HG02588 (cell line): Measurements from ENCODE around the gene OLIG1.

ENCODE experiments used
- ATAC-seq: cut with Tn5 transposase; IDR thresholded peaks from one replicate; pipeline ENCODE4 v1.9.1; 2021; ENCODE audit warnings: mild to moderate bottlenecking, moderate library complexity; ENCODE audit not compliant: unreplicated experiment

Gene OLIG1

DNA sequence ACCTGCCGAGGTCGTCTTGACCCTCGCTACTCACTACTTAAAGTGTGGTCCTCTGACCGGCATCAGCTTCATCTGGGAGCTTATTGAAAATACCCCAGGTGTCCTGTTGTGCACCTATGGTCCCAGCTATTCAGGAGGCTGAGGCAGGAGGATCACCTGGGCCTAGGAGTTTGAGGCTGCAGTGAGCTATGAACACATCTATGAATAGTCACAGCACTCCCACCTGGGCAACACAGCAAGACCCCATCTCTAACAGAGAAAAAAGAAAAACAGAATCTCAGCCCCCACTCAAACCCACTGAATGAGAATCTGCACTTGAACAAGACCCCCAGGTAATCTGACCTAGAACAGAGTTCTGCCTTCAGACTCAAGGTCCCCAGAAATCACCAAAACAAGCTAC, 8.7 kb upstream of the OLIG1 start:
- ATAC-seq: no peak

GRCh38 chr21:33063375-33063883, 6.5 kb upstream of the OLIG1 start:
- ATAC-seq: no peak

- ATAC-seq: no peak
Measured at GRCh38 chr21:33063907-33064622, 5.9 kb upstream of the OLIG1 start.

DNA sequence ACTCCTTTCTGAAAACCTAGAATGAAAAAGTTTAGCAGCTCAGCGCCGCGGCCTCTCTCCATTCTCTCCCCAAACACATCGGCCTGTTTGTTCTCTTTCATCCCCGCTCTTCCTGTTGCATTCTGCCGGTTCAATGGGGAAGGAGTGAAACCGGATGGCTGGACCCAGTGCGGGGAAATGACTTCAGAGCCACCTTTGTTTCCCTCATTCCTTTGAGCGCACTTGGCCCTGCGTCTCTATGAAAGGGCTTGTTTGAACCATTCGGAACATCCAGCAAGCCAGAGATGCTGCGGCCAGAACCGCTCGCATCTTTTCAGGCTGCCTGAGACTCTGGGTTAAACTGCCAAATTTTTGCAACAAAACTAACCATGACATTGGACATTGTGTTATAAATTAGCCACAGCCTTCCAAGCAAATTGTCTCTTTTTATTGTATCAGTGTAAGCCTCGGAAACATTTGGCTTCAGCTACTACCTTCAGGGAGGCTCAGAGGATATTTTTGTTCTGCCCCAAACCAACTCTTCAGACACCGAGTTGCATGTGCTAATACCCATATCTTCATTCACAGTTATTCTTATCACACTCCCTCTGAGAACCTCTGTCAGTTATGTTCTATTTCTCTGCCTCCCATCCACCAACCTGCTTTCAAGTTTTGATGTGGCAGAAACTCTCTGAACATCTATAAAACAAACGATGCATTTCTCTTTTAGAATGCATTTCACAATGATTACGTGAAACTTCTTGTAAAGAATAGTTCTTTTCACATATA, 5.1 kb upstream of the OLIG1 start:
- no peak for ATAC-seq

DNA sequence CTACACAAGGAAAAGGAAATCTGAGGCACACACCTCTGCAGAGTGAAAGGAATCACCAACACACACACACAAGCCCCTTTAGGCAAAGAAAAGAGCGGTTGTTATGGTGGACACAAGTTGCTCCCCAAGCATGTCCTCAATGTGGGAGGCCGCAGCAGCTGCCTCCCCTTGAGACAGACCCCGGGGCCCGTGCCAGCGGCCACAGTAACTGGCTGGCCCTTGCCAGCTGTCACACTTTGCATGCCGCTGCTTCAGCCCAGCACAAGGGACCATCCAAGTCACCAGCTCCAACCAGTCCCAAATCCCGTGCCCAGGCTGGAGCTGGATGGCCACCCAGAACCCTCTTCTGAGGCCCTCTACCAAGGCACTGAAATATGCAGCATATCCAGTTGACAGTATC, 2.9 kb upstream of the OLIG1 start:
- ATAC-seq: no peak

GRCh38 chr21:33067457-33067856, 2.5 kb upstream of the OLIG1 start:
- ATAC-seq: no peak

DNA sequence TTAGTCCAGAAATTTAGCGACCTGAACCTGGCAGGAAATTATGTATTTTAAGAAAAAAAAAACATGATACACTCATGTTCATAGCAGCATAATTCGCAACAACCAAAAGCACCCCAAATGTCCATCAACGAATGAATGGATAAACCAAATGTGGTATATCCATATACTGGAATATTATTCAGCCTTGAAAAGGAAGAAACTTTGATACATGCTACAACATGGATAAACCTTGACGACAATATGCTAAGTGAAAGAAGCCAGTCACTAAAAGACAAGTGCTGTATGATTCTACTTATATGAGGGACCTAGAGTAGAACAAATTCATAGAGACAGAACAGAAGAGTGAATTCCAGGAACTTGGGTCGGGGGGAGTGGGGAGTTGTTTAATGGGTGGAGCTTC, 698 bp upstream of the OLIG1 start:
- no peak for ATAC-seq

DNA sequence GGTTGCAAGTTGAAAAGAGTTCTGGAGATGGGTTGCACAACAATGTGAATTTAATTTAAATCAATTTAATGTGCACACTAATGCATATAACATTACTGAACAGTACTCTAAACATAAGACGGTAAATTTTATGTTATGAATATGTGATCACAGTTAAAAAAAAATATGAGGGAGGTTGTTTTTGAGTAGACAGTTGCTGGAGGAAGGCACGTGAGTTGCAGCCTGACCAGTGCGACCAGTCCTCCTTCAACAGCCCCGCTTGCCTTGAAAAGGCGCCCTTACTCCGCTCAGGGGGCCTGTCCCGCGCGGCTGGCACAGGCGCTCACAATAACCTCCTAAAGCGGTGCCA, 322 bp upstream of the OLIG1 start:
- ATAC-seq: no peak

- no peak for ATAC-seq
Measured at GRCh38 chr21:33070744-33070997, 730 bp downstream of the OLIG1 start.

DNA sequence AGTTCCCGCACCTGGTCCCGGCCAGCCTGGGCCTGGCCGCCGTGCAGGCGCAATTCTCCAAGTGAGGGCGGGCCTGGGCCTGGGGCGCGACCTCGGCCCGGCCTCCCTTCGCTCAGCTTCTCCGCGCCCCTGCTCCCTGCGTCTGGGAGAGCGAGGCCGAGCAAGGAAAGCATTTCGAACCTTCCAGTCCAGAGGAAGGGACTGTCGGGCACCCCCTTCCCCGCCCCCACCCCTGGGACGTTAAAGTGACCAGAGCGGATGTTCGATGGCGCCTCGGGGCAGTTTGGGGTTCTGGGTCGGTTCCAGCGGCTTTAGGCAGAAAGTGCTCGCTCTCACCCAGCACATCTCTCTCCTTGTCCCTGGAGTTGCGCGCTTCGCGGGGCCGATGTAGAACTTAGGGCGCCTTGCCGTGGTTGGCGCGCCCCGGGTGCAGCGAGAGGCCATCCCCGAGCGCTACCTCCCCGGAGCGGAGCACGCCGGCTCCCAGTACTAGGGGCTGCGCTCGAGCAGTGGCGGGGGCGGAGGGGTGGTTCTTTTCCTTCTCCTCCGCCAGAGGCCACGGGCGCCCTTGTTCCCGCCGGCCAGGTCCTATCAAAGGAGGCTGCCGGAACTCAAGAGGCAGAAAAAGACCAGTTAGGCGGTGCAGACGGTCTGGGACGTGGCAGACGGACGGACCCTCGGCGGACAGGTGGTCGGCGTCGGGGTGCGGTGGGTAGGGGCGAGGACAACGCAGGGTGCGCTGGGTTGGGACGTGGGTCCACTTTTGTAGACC, 1.2 kb downstream of the OLIG1 start:
- ATAC-seq: no peak

DNA sequence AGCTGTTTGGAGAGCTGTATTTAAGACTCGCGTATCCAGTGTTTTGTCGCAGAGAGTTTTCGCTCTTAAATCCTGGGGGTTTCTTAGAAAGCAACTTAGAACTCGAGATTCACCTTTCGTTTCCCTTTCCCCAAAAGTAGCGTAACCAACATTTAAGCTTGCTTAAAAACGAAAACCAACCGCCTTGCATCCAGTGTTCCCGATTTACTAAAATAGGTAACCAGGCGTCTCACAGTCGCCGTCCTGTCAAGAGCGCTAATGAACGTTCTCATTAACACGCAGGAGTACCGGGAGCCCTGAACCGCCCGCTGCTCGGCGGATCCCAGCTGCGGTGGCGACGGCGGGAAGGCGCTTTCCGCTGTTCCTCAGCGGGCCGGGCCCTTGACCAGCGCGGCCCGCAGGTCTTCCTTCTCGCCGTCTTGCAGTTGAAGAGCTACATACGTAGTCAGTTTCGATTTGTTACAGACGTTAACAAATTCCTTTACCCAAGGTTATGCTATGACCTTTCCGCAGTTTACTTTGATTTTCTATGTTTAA, 1.9 kb downstream of the OLIG1 start:
- ATAC-seq: no peak

DNA sequence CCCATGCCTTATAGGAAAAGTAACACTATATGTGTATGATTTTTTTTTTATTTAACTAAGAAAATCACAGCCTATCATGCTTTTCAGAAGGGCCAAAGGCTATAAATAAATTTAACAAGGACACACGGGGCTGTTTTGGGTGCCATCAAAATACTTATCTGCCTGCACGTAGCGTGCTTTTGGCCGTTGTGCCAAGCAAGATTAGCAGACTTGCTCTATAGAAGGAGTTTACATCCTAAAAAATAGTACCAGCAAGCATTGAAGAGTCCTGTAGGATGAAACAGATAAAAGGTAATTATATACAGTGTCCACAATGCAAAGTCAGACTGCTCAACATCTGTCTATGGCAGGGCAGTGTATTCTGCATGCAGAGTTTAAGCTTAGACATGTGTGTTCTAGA, 3.7 kb downstream of the OLIG1 start:
- ATAC-seq: no peak

GRCh38 chr21:33075128-33075527, 5.2 kb downstream of the OLIG1 start:
- ATAC-seq: no peak

GRCh38 chr21:33075596-33076195, 5.8 kb downstream of the OLIG1 start:
- no peak for ATAC-seq

DNA sequence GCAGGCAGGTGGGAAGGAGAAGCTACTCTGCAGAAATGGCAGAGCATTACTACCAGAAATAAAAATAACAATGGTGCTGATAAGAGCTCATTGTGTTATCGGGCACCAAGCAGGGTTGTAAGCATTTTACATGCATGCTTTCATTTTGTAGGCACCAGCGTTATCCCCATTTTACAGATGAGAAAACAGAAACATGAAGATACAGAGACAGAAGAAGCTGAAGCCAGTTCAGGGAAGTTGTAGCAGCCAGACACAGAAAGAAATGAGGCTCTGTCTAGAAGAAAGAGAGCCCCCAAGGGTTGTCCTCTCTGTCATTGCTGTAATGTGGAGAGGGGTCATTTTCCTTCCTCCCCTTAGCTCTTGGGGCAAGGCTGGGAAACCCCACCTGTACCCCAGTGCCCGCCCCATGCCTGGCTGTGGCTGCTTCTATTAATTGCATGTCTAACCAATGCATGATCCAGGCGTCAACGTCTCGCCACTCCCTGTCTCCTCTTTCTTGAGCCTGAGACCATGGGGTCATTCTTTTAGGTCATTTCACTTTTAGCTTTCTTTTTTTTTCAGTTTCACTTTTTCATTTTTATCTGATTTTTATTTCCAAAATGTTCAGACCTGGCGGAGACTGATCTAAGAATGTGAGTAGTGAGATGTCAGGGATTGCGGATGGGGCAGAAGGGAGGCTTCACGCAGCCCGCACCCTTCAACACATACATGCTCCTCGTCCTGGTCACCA, 6.8 kb downstream of the OLIG1 start:
- no peak for ATAC-seq

GRCh38 chr21:33078907-33079582, 9.1 kb downstream of the OLIG1 start:
- peak; percentile 96 for ATAC-seq

- ATAC-seq: no peak
Measured at GRCh38 chr21:33080376-33080775, 10.4 kb downstream of the OLIG1 start.

- ATAC-seq: no peak
Measured at GRCh38 chr21:33080776-33081175, 10.8 kb downstream of the OLIG1 start.

- ATAC-seq: no peak
Measured at GRCh38 chr21:33088384-33088783, 18.4 kb downstream of the OLIG1 start.
